Endothelial cell of umbilical vein (primary cell): Measurements from ENCODE around the gene TTC29. TPM values are rescaled to one million over a fixed set of nuclear protein-coding genes. Genes with fewer than 3 reads are reported as not detected.

Experiments
- BruUV-seq: library from RNA; stranded (reverse); fragments of 400-500 nt; replicated peaks from 2 replicates; lab custom pipeline; 2021; lab: Mats Ljungman, UMichigan
- CTCF ChIA-PET: fragments of 300-600, 350-600 bp; sonication (Branson Sonifier 250); formaldehyde crosslinking; loops from one replicate; lab custom pipeline; 2021; ENCODE audit warnings: antibody characterized with exemption, inconsistent platforms; lab: Charles Lee
- POLR2A ChIA-PET: fragments of 300-600, 350-600 bp; sonication (Branson Sonifier 250); formaldehyde crosslinking; loops from one replicate; lab custom pipeline; 2021; ENCODE audit warnings: antibody characterized with exemption, inconsistent platforms; lab: Charles Lee
- DNase-seq: peaks from one replicate; pipeline ENCODE4 v3.0.0-alpha.2; 2011; ENCODE audit warnings: low read depth, low spot score
- FAIRE-seq: peaks from 2 replicates; lab custom pipeline; 2011; peaks lifted over from hg19 to GRCh38; lab: Jason Lieb, UNC
- H2AFZ ChIP-seq: 2 replicates; pipeline ENCODE4 v1.6.0; 2012; ENCODE audit warnings: low read depth, low read length, control low read depth, inconsistent platforms
- H3K27ac ChIP-seq: 2 replicates; pipeline ENCODE4 v1.5.1; 2011; ENCODE audit warnings: low read depth, mild to moderate bottlenecking, control low read depth, low read length, moderate library complexity; ENCODE audit not compliant: insufficient read depth
- H3K27me3 ChIP-seq, 2 experiments: 2 replicates each; pipeline versions ENCODE4 v1.6.0 to v1.6.1; 2011; ENCODE audit warnings: low read length in 2 of 2, mixed read lengths in 1 of 2; ENCODE audit not compliant: control insufficient read depth in 2 of 2, insufficient read depth in 2 of 2
- H3K36me3 ChIP-seq, 2 experiments: 2 replicates in 1 of 2; 3 replicates in 1 of 2; pipeline ENCODE4 v1.5.1; 2011; ENCODE audit warnings: low read length in 2 of 2, mild to moderate bottlenecking in 1 of 2, moderate library complexity in 1 of 2; ENCODE audit not compliant: control insufficient read depth in 2 of 2, insufficient read depth in 2 of 2; ENCODE audit errors: extremely low read depth in 1 of 2
- H3K4me1 ChIP-seq: 3 replicates; pipeline ENCODE4 v1.5.1; 2011; ENCODE audit warnings: mild to moderate bottlenecking, low read length; ENCODE audit not compliant: control insufficient read depth, insufficient read depth; ENCODE audit errors: extremely low read depth
- H3K4me2 ChIP-seq: 2 replicates; pipeline ENCODE4 v1.6.1; 2011; ENCODE audit warnings: low read length, control low read depth, mixed read lengths; ENCODE audit not compliant: insufficient read depth
- H3K4me3 ChIP-seq, 3 experiments: fragments of 200-600 bp in 1 of 3; sonication (generic), shearing (Covaris generic) in 1 of 3; replicated peaks in 1 of 3; 2 replicates each; pipeline ENCODE4 v1.5.1; 2011 to 2016; ENCODE audit warnings: control low read depth in 3 of 3, low read length in 3 of 3, mild to moderate bottlenecking in 2 of 3, inconsistent platforms in 1 of 3, low read depth in 1 of 3, moderate library complexity in 1 of 3; ENCODE audit not compliant: insufficient read depth in 1 of 3
- H3K79me2 ChIP-seq: 2 replicates; pipeline ENCODE4 v1.6.0; 2012; ENCODE audit warnings: low read length, inconsistent platforms; ENCODE audit not compliant: control insufficient read depth, insufficient read depth
- H3K9ac ChIP-seq: replicated peaks from 2 replicates; pipeline ENCODE3; 2011; ENCODE audit warnings: low read length, control low read depth; ENCODE audit not compliant: insufficient read depth; ENCODE audit errors: extremely low read depth
- H3K9me1 ChIP-seq: replicated peaks from 3 replicates; pipeline ENCODE4 v1.6.0; 2011; ENCODE audit warnings: mild to moderate bottlenecking, low read length; ENCODE audit not compliant: control insufficient read depth, insufficient read depth; ENCODE audit errors: extremely low read depth
- H3K9me3 ChIP-seq: replicated peaks from 2 replicates; pipeline ENCODE4 v1.5.1; 2012; ENCODE audit warnings: low read length, inconsistent platforms; ENCODE audit not compliant: control insufficient read depth, insufficient read depth
- H4K20me1 ChIP-seq: replicated peaks from 2 replicates; pipeline ENCODE3; 2011; ENCODE audit warnings: mild to moderate bottlenecking, low read length; ENCODE audit not compliant: control insufficient read depth, insufficient read depth; ENCODE audit errors: extremely low read depth
- CTCF ChIP-seq, 2 donors: IDR thresholded peaks; 1 replicate in 1 of 2; 2 replicates in 1 of 2; pipeline ENCODE4 v1.5.1; 2011; ENCODE audit warnings: low read length in 2 of 2, mild to moderate bottlenecking in 2 of 2, moderate library complexity in 2 of 2, control low read depth in 1 of 2, inconsistent platforms in 1 of 2, low read depth in 1 of 2; ENCODE audit not compliant: insufficient read depth in 1 of 2; ENCODE audit errors: extremely low read depth in 1 of 2
- EZH2 ChIP-seq: IDR thresholded peaks from 2 replicates; pipeline ENCODE4 v1.6.1; 2012; ENCODE audit warnings: borderline replicate concordance, low read depth, mild to moderate bottlenecking, moderate library complexity, low read length, inconsistent platforms; ENCODE audit not compliant: severe bottlenecking
- FOS ChIP-seq: IDR thresholded peaks from 2 replicates; pipeline ENCODE4 v1.6.1; 2011; ENCODE audit warnings: mild to moderate bottlenecking, low read length, moderate library complexity, borderline replicate concordance; ENCODE audit not compliant: insufficient read depth
- GATA2 ChIP-seq: IDR thresholded peaks from 2 replicates; pipeline ENCODE4 v1.7.0; 2011; ENCODE audit warnings: low read depth, mild to moderate bottlenecking, moderate library complexity, mixed read lengths, low read length; ENCODE audit not compliant: insufficient read length, insufficient read depth
- JUN ChIP-seq: IDR thresholded peaks from 2 replicates; pipeline ENCODE4 v1.6.1; 2011; ENCODE audit warnings: borderline replicate concordance, low read depth; ENCODE audit not compliant: insufficient read length, insufficient read depth
- MAX ChIP-seq: IDR thresholded peaks from 2 replicates; pipeline ENCODE4 v1.6.1; 2011; ENCODE audit not compliant: insufficient read depth, insufficient read length
- MYC ChIP-seq: IDR thresholded peaks from one replicate; pipeline ENCODE4 v1.6.1; 2011; ENCODE audit warnings: mild to moderate bottlenecking, low read depth, low read length
- POLR2A ChIP-seq: IDR thresholded peaks from 2 replicates; pipeline ENCODE4 v1.6.1; 2012; ENCODE audit warnings: low read depth, mild to moderate bottlenecking, control low read depth, low read length
- POLR2AphosphoS5 ChIP-seq: IDR thresholded peaks from 2 replicates; pipeline ENCODE4 v1.6.1; 2012; ENCODE audit warnings: low read depth, mild to moderate bottlenecking, control low read depth, low read length, moderate library complexity; ENCODE audit not compliant: insufficient read depth
- dilution Hi-C: fragments of 300-500 bp; cut with MboI; formaldehyde crosslinking; loops from one replicate; pipeline ENCODE4 v1.15.0; 2019; ENCODE audit warnings: low sequenced_read_pairs; ENCODE audit not compliant: extremely low pct_ligation_motif_present
- intact Hi-C: fragments of 100-400 bp; cut with micrococcal nuclease; formaldehyde crosslinking; loops from one replicate; pipeline ENCODE4 v1.10.0; 2022
- polyA plus RNA-seq, 4 experiments: library from polyadenylated mRNA; depleted of rRNA in 3 of 4; stranded (reverse) in 3 of 4; unstranded in 1 of 4; fragments of >200 nt; gene quantifications; 2 replicates each; pipeline versions ENCODE4 v1.2.1 to v1.2.3, GENCODE V29; 2011 to 2012; ENCODE audit warnings: missing spikeins in 1 of 4
- total RNA-seq: library from RNA; stranded (reverse); gene quantifications from 2 replicates; pipeline ENCODE4 v1.2.3, GENCODE V29; 2021

Gene TTC29
- total and polyA plus RNA-seq, 2 donors (not counting 3 experiments of a cell fraction or from before 2014, with no cell fraction given) = not detected

- Histone ChIP-seq H3K27ac (no peak overlapping the region), H3K9me1 (no peaks in the 10 kb centered on the region), H3K9ac (no peak overlapping the region), H3K79me2 (no peaks in the 10 kb centered on the region), H2AFZ (no peak overlapping the region), H3K36me3 (no peaks in the 10 kb centered on the region), H3K9me3 (no peaks in the 10 kb centered on the region), H4K20me1 (no peaks in the 10 kb centered on the region), H3K27me3 (no peaks in the 10 kb centered on the region), H3K4me2 (no peak overlapping the region), H3K4me3 (no peak overlapping the region), H3K4me1 (no peaks in the 10 kb centered on the region)
- FAIRE-seq = no peak
- dilution Hi-C loops = no loop called here
- TF ChIP-seq CTCF (IDR thresholded peaks at IDR 0.05; ENCODE audit: extremely low read depth in 1 of 2, insufficient read depth in 1 of 2, low read depth in 1 of 2, low read length in 2 of 2) (no peak), JUN (no peak), GATA2 (no peak), MAX (no peak), MYC (no peak), FOS (no peak), POLR2AphosphoS5 (no peak), POLR2A (no peak), EZH2 (no peak)
- ChIA-PET POLR2A (no interaction called here), CTCF (no interaction called here)
- no TSS peak for BruUV-seq
- DNase-seq = no peak
- intact Hi-C loops = no loop called here
These were observed 169.0 kb downstream of the TTC29 start for GRCh38 chr4:146776691-146777090.
